C4-2B (cell line): ENCODE data around the gene F3.

Source experiments
- ZFX ChIP-seq: fragments of 450-650 bp; IDR thresholded peaks from 2 replicates; pipeline ENCODE4 v1.6.1; 2017
- TF ChIP-seq, protein P1 (sequence below): fragments of 450-650 bp; conservative IDR thresholded peaks from 2 replicates; pipeline ENCODE4 v1.5.1; 2017; ENCODE audit warnings: mild to moderate bottlenecking

DNA sequence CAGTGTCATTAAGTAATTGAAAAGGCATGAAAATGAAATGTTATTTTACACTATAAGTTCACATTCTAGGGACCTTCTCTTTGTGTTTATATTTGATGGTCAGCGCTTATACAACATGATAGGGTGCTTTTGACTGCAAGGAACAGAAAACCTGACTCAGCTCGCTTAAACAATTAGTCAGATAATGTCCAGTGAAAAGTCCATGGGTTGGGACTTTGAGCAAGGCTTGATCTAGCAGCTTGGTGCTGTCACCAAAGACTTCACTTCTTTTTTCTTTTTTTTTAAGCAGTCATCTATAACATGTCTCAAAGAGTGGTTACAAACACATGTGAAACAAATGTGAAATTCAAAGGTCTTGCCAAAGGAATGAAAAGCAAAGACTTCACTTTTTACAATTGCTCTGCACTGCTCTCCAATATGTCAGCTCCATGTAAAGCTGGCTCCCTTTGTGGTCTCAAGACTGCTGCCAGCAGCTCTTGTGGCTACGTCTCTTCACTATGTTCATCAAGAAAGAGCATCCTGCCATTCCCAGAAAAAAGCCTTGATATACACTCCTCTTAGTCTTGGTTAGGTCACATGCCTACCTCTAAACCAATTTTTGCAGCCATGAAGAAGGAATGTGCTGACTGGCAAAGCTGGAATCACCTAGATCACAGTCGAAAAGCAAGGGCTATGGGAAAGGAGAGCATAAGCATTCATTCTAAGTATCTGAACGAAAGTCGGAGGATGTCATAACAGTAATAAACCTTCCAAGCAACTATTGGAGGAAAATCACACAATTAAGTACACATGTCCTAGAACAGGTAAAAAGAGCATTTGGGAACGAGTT, 15.2 kb downstream of the F3 start:
- TF ChIP-seq, protein P1, sequence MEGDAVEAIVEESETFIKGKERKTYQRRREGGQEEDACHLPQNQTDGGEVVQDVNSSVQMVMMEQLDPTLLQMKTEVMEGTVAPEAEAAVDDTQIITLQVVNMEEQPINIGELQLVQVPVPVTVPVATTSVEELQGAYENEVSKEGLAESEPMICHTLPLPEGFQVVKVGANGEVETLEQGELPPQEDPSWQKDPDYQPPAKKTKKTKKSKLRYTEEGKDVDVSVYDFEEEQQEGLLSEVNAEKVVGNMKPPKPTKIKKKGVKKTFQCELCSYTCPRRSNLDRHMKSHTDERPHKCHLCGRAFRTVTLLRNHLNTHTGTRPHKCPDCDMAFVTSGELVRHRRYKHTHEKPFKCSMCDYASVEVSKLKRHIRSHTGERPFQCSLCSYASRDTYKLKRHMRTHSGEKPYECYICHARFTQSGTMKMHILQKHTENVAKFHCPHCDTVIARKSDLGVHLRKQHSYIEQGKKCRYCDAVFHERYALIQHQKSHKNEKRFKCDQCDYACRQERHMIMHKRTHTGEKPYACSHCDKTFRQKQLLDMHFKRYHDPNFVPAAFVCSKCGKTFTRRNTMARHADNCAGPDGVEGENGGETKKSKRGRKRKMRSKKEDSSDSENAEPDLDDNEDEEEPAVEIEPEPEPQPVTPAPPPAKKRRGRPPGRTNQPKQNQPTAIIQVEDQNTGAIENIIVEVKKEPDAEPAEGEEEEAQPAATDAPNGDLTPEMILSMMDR = no peak
- TF ChIP-seq ZFX = no peak
